22Rv1 (cell line): ENCODE data around the gene INPP5B.

Experiments
- CTCF ChIP-seq: fragments of 450-650 bp; IDR thresholded peaks from 2 replicates; pipeline ENCODE4 v1.5.1; 2017; ENCODE audit warnings: mild to moderate bottlenecking
- ZFX ChIP-seq: fragments of 450-650 bp; IDR thresholded peaks from 2 replicates; pipeline ENCODE4 v1.6.1; 2017; ENCODE audit warnings: antibody characterized with exemption, borderline replicate concordance

GRCh38 chr1:37867784-37868183 lies 79.1 kb downstream of the INPP5B start:
- TF ChIP-seq CTCF (no peak), ZFX (no peak)
